ENCODE results near the gene FDX2. TPM values are rescaled to one million over a fixed set of nuclear protein-coding genes. Genes with fewer than 3 reads are reported as not detected.

Gene FDX2
- total RNA-seq, 3 donors from 2014 or later, result 7.9 to 15.1 (median 9.7) TPM

DNA sequence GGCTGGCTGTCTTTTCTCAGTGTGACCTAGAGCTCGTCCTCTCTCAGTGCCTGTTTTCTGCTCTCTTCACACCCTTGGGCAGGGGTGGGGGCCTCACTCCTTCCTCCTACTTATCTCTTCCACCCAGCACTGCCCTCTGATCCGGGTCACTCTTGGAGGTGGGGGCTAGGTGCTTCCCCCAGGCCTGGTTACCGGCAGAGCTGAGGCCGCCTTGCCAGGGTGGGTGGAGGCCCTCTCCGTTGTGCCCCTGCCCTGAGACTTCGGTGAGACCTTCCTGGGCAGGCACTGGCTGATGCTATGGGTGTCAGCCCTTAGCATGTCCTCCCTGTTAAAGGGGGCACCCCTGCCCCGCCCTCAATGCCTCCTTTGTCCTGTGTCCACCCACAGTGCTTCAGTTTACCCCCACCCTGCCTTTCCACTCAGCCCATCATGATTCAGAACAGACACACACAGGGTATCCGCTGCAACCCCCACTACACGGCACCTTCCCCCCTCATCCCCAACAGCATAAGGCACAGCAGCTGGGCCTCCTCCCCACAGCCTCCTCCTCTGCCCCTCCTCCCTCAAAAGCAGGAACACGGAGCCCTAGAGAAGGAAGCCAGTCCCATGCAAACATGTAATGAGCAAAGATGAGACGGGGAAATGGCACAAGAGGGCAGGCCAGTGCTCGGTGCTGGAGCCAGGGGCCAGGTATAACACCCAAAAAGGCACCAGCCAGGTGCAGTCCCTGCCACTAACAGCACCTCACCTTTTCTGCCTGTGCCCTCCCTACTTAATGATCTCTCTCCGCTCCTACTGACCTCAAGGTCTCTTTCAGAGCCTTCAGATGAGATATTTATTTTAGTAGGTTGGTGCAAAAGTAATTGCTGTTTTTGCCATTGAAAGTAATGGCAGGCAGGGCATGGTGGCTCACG lies 16.0 kb downstream of the FDX2 start:
- intact Hi-C loops (cut with DNase I, micrococcal nuclease), result no loop called here
- Histone ChIP-seq H3K4me3 (no peak overlapping the region), H3K4me1 (ENCODE audit: low read depth) (peaks cover 16% of the 10 kb centered on the region), H3K36me3 (ENCODE audit: low read depth) (no peaks in the 10 kb centered on the region), H3K9me3 (no peaks in the 10 kb centered on the region)
- TF ChIP-seq, protein P1, sequence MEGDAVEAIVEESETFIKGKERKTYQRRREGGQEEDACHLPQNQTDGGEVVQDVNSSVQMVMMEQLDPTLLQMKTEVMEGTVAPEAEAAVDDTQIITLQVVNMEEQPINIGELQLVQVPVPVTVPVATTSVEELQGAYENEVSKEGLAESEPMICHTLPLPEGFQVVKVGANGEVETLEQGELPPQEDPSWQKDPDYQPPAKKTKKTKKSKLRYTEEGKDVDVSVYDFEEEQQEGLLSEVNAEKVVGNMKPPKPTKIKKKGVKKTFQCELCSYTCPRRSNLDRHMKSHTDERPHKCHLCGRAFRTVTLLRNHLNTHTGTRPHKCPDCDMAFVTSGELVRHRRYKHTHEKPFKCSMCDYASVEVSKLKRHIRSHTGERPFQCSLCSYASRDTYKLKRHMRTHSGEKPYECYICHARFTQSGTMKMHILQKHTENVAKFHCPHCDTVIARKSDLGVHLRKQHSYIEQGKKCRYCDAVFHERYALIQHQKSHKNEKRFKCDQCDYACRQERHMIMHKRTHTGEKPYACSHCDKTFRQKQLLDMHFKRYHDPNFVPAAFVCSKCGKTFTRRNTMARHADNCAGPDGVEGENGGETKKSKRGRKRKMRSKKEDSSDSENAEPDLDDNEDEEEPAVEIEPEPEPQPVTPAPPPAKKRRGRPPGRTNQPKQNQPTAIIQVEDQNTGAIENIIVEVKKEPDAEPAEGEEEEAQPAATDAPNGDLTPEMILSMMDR (IDR thresholded peaks at IDR 0.05), result no peak
- DNase-seq (no peak), ATAC-seq (peak; percentile 35)

DNA sequence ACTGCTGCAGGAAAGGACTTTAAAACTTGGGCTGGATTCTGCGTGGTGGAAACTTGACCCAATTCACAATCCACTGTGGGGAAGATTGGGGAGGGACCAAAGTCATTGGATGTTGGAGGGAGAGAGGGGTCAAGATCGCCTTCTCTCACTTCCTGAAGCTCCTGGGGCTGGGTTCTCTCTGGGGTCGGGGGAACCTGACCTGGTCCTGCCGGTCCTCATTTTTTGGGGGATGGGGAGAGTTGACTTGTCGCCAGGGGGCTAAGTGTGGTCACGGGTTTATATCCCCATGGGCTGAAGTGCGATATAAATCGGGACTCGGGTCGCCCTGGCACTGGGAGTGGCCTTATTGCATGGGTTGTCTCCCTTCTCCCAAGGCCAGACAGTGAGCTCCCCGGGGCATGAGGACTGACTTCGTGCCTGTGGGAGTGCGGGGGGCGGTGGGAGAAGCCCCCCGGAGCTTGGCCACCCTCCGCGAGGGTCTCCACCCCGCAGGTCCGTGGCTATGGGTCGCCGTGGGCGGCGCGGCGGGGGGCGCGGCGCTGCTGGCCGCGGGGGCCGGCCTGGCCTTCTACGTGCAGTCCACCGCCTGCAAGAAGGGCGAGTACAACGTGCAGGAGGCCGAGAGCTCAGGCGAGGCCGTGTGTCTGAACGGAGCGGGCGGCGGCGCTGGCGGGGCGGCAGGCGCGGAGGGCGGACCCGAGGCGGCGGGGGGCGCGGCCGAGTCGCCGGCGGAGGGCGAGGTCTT lies 19.8 kb downstream of the FDX2 start:
- Histone ChIP-seq H3K4me3 (no peak overlapping the region), H3K9me3 (no peaks in the 10 kb centered on the region), H3K36me3 (ENCODE audit: low read depth) (no peaks in the 10 kb centered on the region), H3K4me1 (ENCODE audit: low read depth) (peaks cover 43% of the 10 kb centered on the region)
- no peak for ATAC-seq
- DNase-seq, result peak in 1 of 3 donors; percentile 46
- intact Hi-C loops (cut with DNase I, micrococcal nuclease), result no loop called here
- TF ChIP-seq, protein P1 (IDR thresholded peaks at IDR 0.05), result no peak

DNA sequence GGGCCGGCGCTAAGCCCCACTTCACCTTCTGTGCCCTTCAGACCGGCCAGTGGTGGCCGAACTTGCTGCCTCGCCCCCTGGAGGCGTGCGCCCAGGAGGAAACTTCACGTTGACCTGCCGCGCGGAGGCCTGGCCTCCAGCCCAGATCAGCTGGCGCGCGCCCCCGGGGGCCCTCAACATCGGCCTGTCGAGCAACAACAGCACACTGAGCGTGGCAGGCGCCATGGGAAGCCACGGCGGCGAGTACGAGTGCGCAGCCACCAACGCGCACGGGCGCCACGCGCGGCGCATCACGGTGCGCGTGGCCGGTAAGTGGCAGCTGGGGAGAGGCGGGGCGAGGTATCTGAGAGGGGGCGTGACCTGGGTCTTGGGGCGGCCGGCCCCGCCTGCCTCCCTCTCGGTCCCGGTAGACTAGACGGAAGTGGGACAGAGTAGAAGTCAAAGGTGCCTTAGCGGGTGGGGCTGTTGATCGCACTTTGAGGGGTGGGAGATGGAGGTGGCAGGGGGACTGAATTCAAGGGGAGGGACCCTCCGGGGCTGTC lies 20.4 kb downstream of the FDX2 start:
- Histone ChIP-seq H3K4me1 (ENCODE audit: low read depth) (peaks cover 48% of the 10 kb centered on the region), H3K4me3 (no peak overlapping the region), H3K36me3 (ENCODE audit: low read depth) (no peaks in the 10 kb centered on the region), H3K9me3 (no peaks in the 10 kb centered on the region)
- intact Hi-C loops (cut with DNase I, micrococcal nuclease), result no loop called here
- DNase-seq (peak; percentile 64 to 86 (median 78)), ATAC-seq (peak; percentile 64)
- TF ChIP-seq, protein P1 (IDR thresholded peaks at IDR 0.05), result no peak

DNA sequence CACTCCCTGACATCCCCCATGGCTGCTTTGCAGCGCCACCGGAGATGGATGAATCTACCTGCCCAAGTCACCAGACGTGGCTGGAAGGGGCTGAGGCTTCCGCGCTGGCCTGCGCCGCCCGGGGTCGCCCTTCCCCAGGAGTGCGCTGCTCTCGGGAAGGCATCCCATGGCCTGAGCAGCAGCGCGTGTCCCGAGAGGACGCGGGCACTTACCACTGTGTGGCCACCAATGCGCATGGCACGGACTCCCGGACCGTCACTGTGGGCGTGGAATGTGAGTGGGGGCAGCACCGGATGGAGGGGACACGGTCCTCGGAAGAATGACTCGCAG lies 21.5 kb downstream of the FDX2 start:
- Histone ChIP-seq H3K4me3 (no peak overlapping the region), H3K4me1 (ENCODE audit: low read depth) (peaks cover 58% of the 10 kb centered on the region), H3K36me3 (ENCODE audit: low read depth) (no peaks in the 10 kb centered on the region), H3K9me3 (no peaks in the 10 kb centered on the region)
- no peak for ATAC-seq
- TF ChIP-seq, protein P1 (IDR thresholded peaks at IDR 0.05), result no peak
- DNase-seq, result peak in 1 of 3 donors; percentile 57
- intact Hi-C loops (cut with DNase I, micrococcal nuclease), result no loop called here

DNA sequence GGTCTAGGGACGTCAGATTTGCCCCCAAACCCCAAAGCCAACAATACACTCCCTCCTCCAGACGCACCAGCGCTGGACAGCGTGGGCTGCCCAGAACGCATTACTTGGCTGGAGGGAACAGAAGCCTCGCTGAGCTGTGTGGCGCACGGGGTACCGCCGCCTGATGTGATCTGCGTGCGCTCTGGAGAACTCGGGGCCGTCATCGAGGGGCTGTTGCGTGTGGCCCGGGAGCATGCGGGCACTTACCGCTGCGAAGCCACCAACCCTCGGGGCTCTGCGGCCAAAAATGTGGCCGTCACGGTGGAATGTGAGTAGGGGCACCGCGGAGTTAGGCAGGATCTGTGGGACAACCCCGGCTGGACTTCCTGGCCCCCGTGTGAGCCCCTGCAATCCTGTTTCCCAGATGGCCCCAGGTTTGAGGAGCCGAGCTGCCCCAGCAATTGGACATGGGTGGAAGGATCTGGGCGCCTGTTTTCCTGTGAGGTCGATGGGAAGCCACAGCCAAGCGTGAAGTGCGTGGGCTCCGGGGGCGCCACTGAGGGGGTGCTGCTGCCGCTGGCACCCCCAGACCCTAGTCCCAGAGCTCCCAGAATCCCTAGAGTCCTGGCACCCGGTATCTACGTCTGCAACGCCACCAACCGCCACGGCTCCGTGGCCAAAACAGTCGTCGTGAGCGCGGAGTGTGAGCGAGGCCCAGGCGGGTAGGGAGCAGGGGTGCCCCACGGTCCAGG lies 22.0 kb downstream of the FDX2 start:
- TF ChIP-seq, protein P1 (IDR thresholded peaks at IDR 0.05), result no peak
- intact Hi-C loops (cut with DNase I, micrococcal nuclease), result no loop called here
- no peaks in the 10 kb centered on the region for H3K9me3 ChIP-seq
- ATAC-seq, result no peak
- DNase-seq, result no peak
- H3K4me1 ChIP-seq (ENCODE audit: low read depth), result peaks cover 63% of the 10 kb centered on the region
- H3K4me3 ChIP-seq, result no peak overlapping the region
- H3K36me3 ChIP-seq (ENCODE audit: low read depth), result no peaks in the 10 kb centered on the region

Data from mucosa of descending colon (tissue), 3 donors.